ENCODE data around the gene CYP2W1. TPM values are rescaled to one million over a fixed set of nuclear protein-coding genes. Genes with fewer than 3 reads are reported as not detected.

Gene CYP2W1
- total RNA-seq, 1 experiment from 2014 or later: not detected

- H3K27ac ChIP-seq (ENCODE audit: low read depth, low read length): peak overlapping the region; percentile 98; the same call in 1 of the 2 replicates
- ChIA-PET POLR2A (no interaction called here), CTCF (no interaction called here), RAD21 (ENCODE audit: low non-redundant PET in 1 of 2, low total read pairs in 2 of 2, uncharacterized antibody in 2 of 2, unreplicated experiment in 2 of 2) (no interaction called here)
- no peaks in the 10 kb centered on the region for H4K20me1 ChIP-seq (ENCODE audit: insufficient read depth)
- BruUV-seq (replicated peaks): no TSS peak
- no peak for ATAC-seq
- H2AFZ ChIP-seq (ENCODE audit: low read depth, low read length, poor library complexity, severe bottlenecking): no peak overlapping the region
- H3K9me2 ChIP-seq (ENCODE audit: insufficient read depth): no peaks in the 10 kb centered on the region
- no peak for DNase-seq (ENCODE audit: low read depth, low spot score)
- peaks cover 17% of the 10 kb centered on the region; the same call in 1 of the 2 replicates for H3K79me2 ChIP-seq (ENCODE audit: insufficient read depth, low read length)
- peak overlapping the region; percentile 98 for H3K4me2 ChIP-seq (ENCODE audit: low read length)
- H3K36me3 ChIP-seq (ENCODE audit: control insufficient read depth in 1 of 2, insufficient read depth in 2 of 2, low read length in 2 of 2): no peaks in the 10 kb centered on the region
- 0 out of 2 replicates have a peak overlapping the region, but pooled peaks have one; percentile 85 for H3K9ac ChIP-seq (ENCODE audit: low read length)
- H3K4me3 ChIP-seq (replicated peaks in 1 of 2; ENCODE audit: low read depth in 1 of 2, low read length in 2 of 2): no peak overlapping the region
- H3K9me3 ChIP-seq (ENCODE audit: control insufficient read depth in 1 of 2, insufficient read depth in 1 of 2, low read depth in 1 of 2, low read length in 2 of 2): no peaks in the 10 kb centered on the region
- TF ChIP-seq ATF3 (IDR thresholded peaks at IDR 0.05) (no peak), JUND (IDR thresholded peaks at IDR 0.05) (no peak), ZNF274 (IDR thresholded peaks at IDR 0.05; ENCODE audit: low read depth, low read length) (no peak), EZH2 (IDR thresholded peaks at IDR 0.05) (no peak), POLR2A (IDR thresholded peaks at IDR 0.05; ENCODE audit: borderline replicate concordance, extremely low read depth, insufficient read depth, insufficient read length) (no peak), EGR1 (IDR thresholded peaks at IDR 0.05; ENCODE audit: low read depth) (no peak), ELF1 (IDR thresholded peaks at IDR 0.05; ENCODE audit: borderline replicate concordance, low read depth) (no peak), SRF (IDR thresholded peaks at IDR 0.05; ENCODE audit: low read depth) (no peak), MAX (IDR thresholded peaks at IDR 0.05) (no peak), TCF7L2 (IDR thresholded peaks at IDR 0.05; ENCODE audit: borderline replicate concordance, extremely low read depth, insufficient read depth, insufficient read length) (no peak), CTCF (IDR thresholded peaks at IDR 0.05 in 2 of 3, conservative IDR thresholded peaks at IDR 0.05 in 1 of 3; ENCODE audit: borderline replicate concordance in 1 of 3, insufficient read depth in 1 of 3, low read depth in 2 of 3, low read length in 2 of 3) (no peak), POLR2AphosphoS5 (IDR thresholded peaks at IDR 0.05; ENCODE audit: low read depth, low read length) (no peak), ZBTB33 (IDR thresholded peaks at IDR 0.05; ENCODE audit: extremely low read depth, insufficient replicate concordance, low read length) (no peak), YY1 (IDR thresholded peaks at IDR 0.05; ENCODE audit: extremely low read depth, insufficient replicate concordance, low read depth, low read length) (no peak), FOSL1 (IDR thresholded peaks at IDR 0.05; ENCODE audit: low read depth) (no peak)
- intact Hi-C loops (cut with micrococcal nuclease): no loop called here
- 0 out of 2 replicates have a peak, but pooled peaks cover 4% of the 10 kb centered on the region for H3K27me3 ChIP-seq (ENCODE audit: insufficient read depth, low read length)
- peaks cover 28 to 64% of the 10 kb centered on the region in 2 experiments for H3K4me1 ChIP-seq (ENCODE audit: control insufficient read depth in 1 of 2, insufficient read depth in 2 of 2, low read length in 2 of 2)
Observed at GRCh38 chr7:947391-948210, 35.4 kb upstream of the CYP2W1 start.
